H9 (cell line): ENCODE results near the gene PTPRN2. TPM values are rescaled to one million over a fixed set of nuclear protein-coding genes. Genes with fewer than 3 reads are reported as not detected.

Experiments used
- DNase-seq: peaks from one replicate; pipeline ENCODE4 v3.0.0-alpha.2; 2017
- H2AFZ ChIP-seq: one replicate; pipeline ENCODE4 v1.6.1; 2013; ENCODE audit warnings: mild to moderate bottlenecking, low read length, control low read depth, moderate library complexity
- H2AK5ac ChIP-seq: 2 replicates; pipeline ENCODE4 v1.6.1; 2013; ENCODE audit warnings: low read length, control low read depth, mixed read lengths; ENCODE audit not compliant: insufficient read length
- H2BK120ac ChIP-seq: one replicate; pipeline ENCODE4 v1.6.1; 2013; ENCODE audit warnings: low read depth, mild to moderate bottlenecking, low read length, control low read depth, inconsistent platforms; ENCODE audit not compliant: poor library complexity, severe bottlenecking
- H2BK12ac ChIP-seq: 2 replicates; pipeline ENCODE4 v1.6.1; 2013; ENCODE audit warnings: low read length, control low read depth, mixed read lengths, low read depth; ENCODE audit not compliant: insufficient read length
- H2BK15ac ChIP-seq: 2 replicates; pipeline ENCODE4 v1.6.1; 2013; ENCODE audit warnings: low read depth, low read length, control low read depth
- H2BK20ac ChIP-seq: one replicate; pipeline ENCODE4 v1.6.1; 2013; ENCODE audit warnings: low read depth, mild to moderate bottlenecking, low read length, control low read depth, inconsistent platforms; ENCODE audit not compliant: poor library complexity, severe bottlenecking
- H2BK5ac ChIP-seq: 2 replicates; pipeline ENCODE4 v1.6.1; 2013; ENCODE audit warnings: low read length, control low read depth, mixed read lengths; ENCODE audit not compliant: insufficient read length
- H3K14ac ChIP-seq: 2 replicates; pipeline ENCODE4 v1.6.1; 2013; ENCODE audit warnings: low read length, control low read depth; ENCODE audit not compliant: insufficient read depth
- H3K18ac ChIP-seq: 2 replicates; pipeline ENCODE4 v1.6.1; 2013; ENCODE audit warnings: low read depth, mild to moderate bottlenecking, mixed read lengths, low read length, control low read depth; ENCODE audit not compliant: insufficient read length
- H3K23ac ChIP-seq: 2 replicates; pipeline ENCODE4 v1.6.1; 2013; ENCODE audit warnings: low read length, control low read depth, mixed read lengths, low read depth; ENCODE audit not compliant: insufficient read length
- H3K23me2 ChIP-seq: 2 replicates; pipeline ENCODE4 v1.6.1; 2013; ENCODE audit warnings: low read depth, mild to moderate bottlenecking, mixed read lengths, low read length, control low read depth; ENCODE audit not compliant: insufficient read length, poor library complexity, severe bottlenecking
- H3K27ac ChIP-seq: 2 replicates; pipeline ENCODE4 v1.5.1; 2013; ENCODE audit warnings: low read length, control low read depth, mixed read lengths, low read depth; ENCODE audit not compliant: insufficient read length
- H3K27me3 ChIP-seq: 2 replicates; pipeline ENCODE4 v1.6.1; 2013; ENCODE audit warnings: low read length, control low read depth, inconsistent platforms; ENCODE audit not compliant: insufficient read depth
- H3K4ac ChIP-seq: 2 replicates; pipeline ENCODE4 v1.6.1; 2013; ENCODE audit warnings: low read depth, mild to moderate bottlenecking, control low read depth, inconsistent platforms, low read length, moderate library complexity
- H3K4me1 ChIP-seq: 2 replicates; pipeline ENCODE4 v1.6.1; 2013; ENCODE audit warnings: low read length, control low read depth, inconsistent platforms; ENCODE audit not compliant: insufficient read depth
- H3K4me2 ChIP-seq: 2 replicates; pipeline ENCODE4 v1.6.1; 2013; ENCODE audit warnings: low read length, control low read depth, mixed read lengths; ENCODE audit not compliant: insufficient read length, insufficient read depth
- H3K56ac ChIP-seq: 2 replicates; pipeline ENCODE4 v1.6.1; 2013; ENCODE audit warnings: low read depth, mild to moderate bottlenecking, mixed read lengths, low read length, control low read depth; ENCODE audit not compliant: insufficient read length
- H3K79me1 ChIP-seq: 2 replicates; pipeline ENCODE4 v1.6.1; 2013; ENCODE audit warnings: low read depth, mild to moderate bottlenecking, moderate library complexity, low read length, control low read depth, inconsistent platforms; ENCODE audit not compliant: insufficient read depth, poor library complexity, severe bottlenecking
- H3K79me2 ChIP-seq: 2 replicates; pipeline ENCODE4 v1.6.1; 2013; ENCODE audit warnings: low read length, control low read depth, inconsistent platforms; ENCODE audit not compliant: insufficient read depth
- H3K9ac ChIP-seq: 2 replicates; pipeline ENCODE4 v1.6.1; 2013; ENCODE audit warnings: low read length, control low read depth, mixed read lengths; ENCODE audit not compliant: insufficient read length; ENCODE audit errors: extremely low read depth
- H3K9me3 ChIP-seq: one replicate; pipeline ENCODE4 v1.6.1; 2013; ENCODE audit warnings: low read depth, low read length, inconsistent platforms; ENCODE audit not compliant: control insufficient read depth
- H3T11ph ChIP-seq: one replicate; pipeline ENCODE4 v1.6.1; 2013; ENCODE audit warnings: mild to moderate bottlenecking, low read length, control low read depth, inconsistent platforms
- H4K20me1 ChIP-seq: one replicate; pipeline ENCODE4 v1.6.1; 2013; ENCODE audit not compliant: control insufficient read depth, insufficient read length, insufficient read depth
- H4K5ac ChIP-seq: 2 replicates; pipeline ENCODE4 v1.6.1; 2013; ENCODE audit warnings: low read depth, mild to moderate bottlenecking, mixed read lengths, low read length, control low read depth; ENCODE audit not compliant: insufficient read length
- H4K8ac ChIP-seq: replicated peaks from 2 replicates; pipeline ENCODE4 v1.6.1; 2013; ENCODE audit warnings: low read length, control low read depth, mixed read lengths, low read depth; ENCODE audit not compliant: insufficient read length
- H4K91ac ChIP-seq: 2 replicates; pipeline ENCODE4 v1.6.1; 2013; ENCODE audit warnings: low read depth, mild to moderate bottlenecking, moderate library complexity, mixed read lengths, low read length, control low read depth; ENCODE audit not compliant: insufficient read length
- H3K27ac Mint-ChIP-seq, 3 experiments: 2 replicates in 2 of 3; 3 replicates in 1 of 3; pipeline ENCODE4 v1.8.0; 2020 to 2021; ENCODE audit warnings: mixed read lengths in 3 of 3, mild to moderate bottlenecking in 1 of 3, moderate library complexity in 1 of 3
- H3K27me3 Mint-ChIP-seq: 2 replicates; pipeline ENCODE4 v1.8.0; 2021; ENCODE audit warnings: low read depth, mild to moderate bottlenecking, moderate library complexity, mixed read lengths
- H3K36me3 Mint-ChIP-seq, 3 experiments: 2 replicates in 2 of 3; 3 replicates in 1 of 3; pipeline ENCODE4 v1.8.0; 2020 to 2021; ENCODE audit warnings: low read depth in 3 of 3, mixed read lengths in 3 of 3; ENCODE audit not compliant: insufficient read depth in 1 of 3
- H3K4me1 Mint-ChIP-seq, 2 experiments: 2 replicates each; pipeline ENCODE4 v1.8.0; 2020; ENCODE audit warnings: mixed read lengths in 2 of 2
- H3K4me3 Mint-ChIP-seq, 2 experiments: 2 replicates in 1 of 2; 3 replicates in 1 of 2; pipeline ENCODE4 v1.8.0; 2020 to 2021; ENCODE audit warnings: mild to moderate bottlenecking in 2 of 2, mixed read lengths in 2 of 2, moderate library complexity in 1 of 2
- H3K9me3 Mint-ChIP-seq, 2 experiments: 2 replicates in 1 of 2; 3 replicates in 1 of 2; pipeline ENCODE4 v1.8.0; 2020; ENCODE audit warnings: mild to moderate bottlenecking in 2 of 2, mixed read lengths in 2 of 2, moderate library complexity in 1 of 2
- CTCF ChIP-seq: fragments of 200-600 bp; sonication (generic); conservative IDR thresholded peaks from 3 replicates; pipeline ENCODE4 v1.8.0; 2021; ENCODE audit warnings: antibody characterized with exemption, mild to moderate bottlenecking
- WGBS: extraction: QIAGEN DNeasy Blood & Tissue Kit; methylation state at CpG from one replicate; pipeline ENCODE4 v1.1.7; 2013; ENCODE audit warnings: missing lambda C conversion rate, low lambda C conversion rate, mixed read lengths; ENCODE audit not compliant: insufficient read length; ENCODE audit errors: extremely low coverage; 5-methylcytosine and 5-hydroxymethylcytosine counted together
- total RNA-seq: library from RNA; stranded (reverse); gene quantifications from 2 replicates; pipeline ENCODE4 v1.2.1, GENCODE V29; 2021

PTPRN2 gene
- total RNA-seq, 1 experiment from 2014 or later: 5.2 TPM

GRCh38 chr7:158052381-158053060 is 535.1 kb downstream of the PTPRN2 start:
- Mint-ChIP-seq H3K9me3 (peaks cover 8 to 10% of the 10 kb centered on the region in 2 experiments), H3K27ac (no peak overlapping the region; a peak in 1 of 7 replicates), H3K4me1 (peaks cover 8 to 9% of the 10 kb centered on the region in 2 experiments), H3K27me3 (peaks cover 4% of the 10 kb centered on the region), H3K36me3 (peaks cover 0 to 16% (median 10%) of the 10 kb centered on the region in 3 experiments; a peak in 5 of 7 replicates), H3K4me3 (no peak overlapping the region)
- Histone ChIP-seq H4K5ac (no peak overlapping the region), H2BK20ac (no peak overlapping the region), H3K27me3 (no peaks in the 10 kb centered on the region), H3K79me1 (no peaks in the 10 kb centered on the region), H3K9me3 (peaks cover 13% of the 10 kb centered on the region), H3K4me2 (no peak overlapping the region), H2AFZ (no peak overlapping the region), H3K23ac (no peak overlapping the region), H3K9ac (no peak overlapping the region), H2BK120ac (no peak overlapping the region), H3K79me2 (no peaks in the 10 kb centered on the region), H2BK5ac (no peak overlapping the region), H2AK5ac (no peak overlapping the region), H3K23me2 (no peaks in the 10 kb centered on the region), H4K20me1 (no peaks in the 10 kb centered on the region), H3K56ac (no peak overlapping the region), H4K8ac (no peak overlapping the region), H3K18ac (no peak overlapping the region), H3T11ph (no peak overlapping the region), H3K4me1 (no peaks in the 10 kb centered on the region), H2BK12ac (no peak overlapping the region), H3K27ac (no peak overlapping the region), H3K4ac (no peak overlapping the region), H3K14ac (no peak overlapping the region), H2BK15ac (no peak overlapping the region), H4K91ac (no peak overlapping the region)
- DNase-seq: no peak
- no peak for TF ChIP-seq CTCF
- no CpG with 5 or more reads among the region's 24 CpGs for whole genome bisulfite sequencing
